GM19240 (cell line): Measurements from ENCODE around the gene BRF1.
"Not testable (repeated sequence)": the region's sequence is repeated elsewhere in the genome, so short reads cannot be mapped to it uniquely, and the experiment has no call there.

Source experiments
- DNase-seq: peaks from one replicate; pipeline ENCODE4 v3.0.0; 2011; ENCODE audit warnings: low spot score; ENCODE audit not compliant: insufficient read length

The BRF1 gene

DNA sequence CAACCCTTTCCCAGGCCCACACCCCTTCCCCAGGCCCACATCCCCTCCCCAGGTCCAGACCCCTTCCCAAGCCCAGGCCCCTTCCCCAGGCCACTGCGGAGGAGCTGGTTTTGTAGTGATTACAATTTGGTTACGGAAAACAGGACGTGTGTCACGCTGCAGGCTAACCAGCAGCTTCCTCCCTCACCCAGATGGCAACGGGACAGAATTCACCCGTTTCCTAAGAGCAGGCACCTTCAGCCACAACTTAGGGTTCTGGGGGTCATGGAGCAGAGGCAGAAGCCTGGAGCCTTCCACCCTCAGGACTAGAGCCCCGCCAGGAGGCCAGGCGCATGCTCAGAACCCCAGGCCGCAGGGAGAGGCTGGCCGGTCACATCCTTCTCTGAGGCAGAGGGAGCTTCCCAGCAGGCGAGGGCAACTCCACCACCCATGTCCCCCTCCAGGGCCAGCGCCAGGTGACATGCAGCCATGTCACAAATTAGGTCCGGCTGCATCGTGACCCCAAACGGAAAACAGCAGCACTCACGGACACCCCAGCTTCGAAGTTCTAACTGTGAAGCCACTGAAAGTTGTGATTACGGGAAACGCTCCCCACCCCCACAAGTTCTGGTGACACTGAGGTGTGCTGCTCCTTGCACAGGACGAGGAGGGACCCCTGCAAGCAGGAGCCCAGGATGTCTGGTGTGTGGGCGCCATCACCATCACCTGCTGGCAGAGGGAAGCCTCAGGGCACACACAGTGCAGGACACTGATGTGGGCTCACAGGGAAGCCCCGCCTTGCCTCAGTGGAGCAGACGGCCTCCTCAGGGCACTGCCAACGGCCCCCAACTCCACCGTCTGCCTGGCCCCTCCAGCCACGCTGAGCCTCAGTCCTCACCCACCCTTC is 7.7 kb downstream of the BRF1 start:
- DNase-seq: no peak

DNA sequence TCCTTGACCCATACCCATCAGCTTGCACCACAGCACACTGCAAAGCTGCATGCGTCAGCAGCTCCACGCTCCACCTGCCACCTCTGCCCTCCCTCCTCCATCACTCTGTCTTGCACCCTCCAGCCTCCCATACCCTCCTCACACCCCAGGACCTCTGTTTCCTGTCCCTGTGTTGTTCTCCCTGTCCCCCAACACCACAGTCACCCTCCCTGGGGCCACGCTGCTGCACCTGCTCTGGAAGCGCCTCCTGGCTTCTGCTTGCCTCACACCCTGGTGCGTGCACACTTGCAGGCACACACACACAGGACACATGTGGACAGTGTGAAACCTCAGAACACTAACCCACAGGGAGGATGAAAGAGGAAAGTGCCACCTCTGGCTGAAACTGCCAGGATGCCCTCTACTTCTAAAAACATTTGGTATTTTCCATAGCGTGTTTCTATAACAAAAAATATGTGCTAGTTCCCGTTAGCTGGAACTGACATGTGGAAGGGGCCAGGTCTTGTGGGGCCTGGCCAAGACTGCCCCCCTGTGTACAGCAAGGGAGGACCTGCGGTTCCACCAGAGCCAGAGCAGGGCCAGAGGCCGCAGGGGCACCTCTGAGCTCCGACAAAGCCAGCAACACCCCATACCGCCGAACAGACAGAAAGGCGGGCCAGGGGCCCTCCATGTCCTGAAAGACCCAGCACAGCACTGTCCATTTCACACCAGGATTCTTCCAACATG is 10.0 kb downstream of the BRF1 start:
- no peak for DNase-seq

DNA sequence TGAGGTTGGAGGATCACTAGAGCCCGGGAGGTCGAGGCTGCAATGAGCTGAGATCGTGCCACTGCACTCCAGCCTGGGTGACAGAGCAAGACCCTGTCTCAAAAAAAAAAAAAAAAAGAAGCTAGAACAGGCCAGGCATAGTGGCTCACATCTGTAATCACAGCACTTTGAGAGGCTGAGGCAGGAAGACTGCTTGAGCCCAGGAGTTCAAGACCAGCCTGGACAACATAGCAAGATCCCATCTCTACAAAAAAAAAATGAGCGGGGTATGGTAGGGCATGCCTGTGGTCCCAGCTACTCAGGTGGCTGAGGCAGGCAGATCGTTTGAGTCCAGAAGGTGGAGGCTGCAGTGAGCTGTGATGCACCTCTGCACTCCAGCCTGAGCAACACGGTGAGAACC is 11.9 kb downstream of the BRF1 start:
- not testable (repeated sequence) for DNase-seq

DNA sequence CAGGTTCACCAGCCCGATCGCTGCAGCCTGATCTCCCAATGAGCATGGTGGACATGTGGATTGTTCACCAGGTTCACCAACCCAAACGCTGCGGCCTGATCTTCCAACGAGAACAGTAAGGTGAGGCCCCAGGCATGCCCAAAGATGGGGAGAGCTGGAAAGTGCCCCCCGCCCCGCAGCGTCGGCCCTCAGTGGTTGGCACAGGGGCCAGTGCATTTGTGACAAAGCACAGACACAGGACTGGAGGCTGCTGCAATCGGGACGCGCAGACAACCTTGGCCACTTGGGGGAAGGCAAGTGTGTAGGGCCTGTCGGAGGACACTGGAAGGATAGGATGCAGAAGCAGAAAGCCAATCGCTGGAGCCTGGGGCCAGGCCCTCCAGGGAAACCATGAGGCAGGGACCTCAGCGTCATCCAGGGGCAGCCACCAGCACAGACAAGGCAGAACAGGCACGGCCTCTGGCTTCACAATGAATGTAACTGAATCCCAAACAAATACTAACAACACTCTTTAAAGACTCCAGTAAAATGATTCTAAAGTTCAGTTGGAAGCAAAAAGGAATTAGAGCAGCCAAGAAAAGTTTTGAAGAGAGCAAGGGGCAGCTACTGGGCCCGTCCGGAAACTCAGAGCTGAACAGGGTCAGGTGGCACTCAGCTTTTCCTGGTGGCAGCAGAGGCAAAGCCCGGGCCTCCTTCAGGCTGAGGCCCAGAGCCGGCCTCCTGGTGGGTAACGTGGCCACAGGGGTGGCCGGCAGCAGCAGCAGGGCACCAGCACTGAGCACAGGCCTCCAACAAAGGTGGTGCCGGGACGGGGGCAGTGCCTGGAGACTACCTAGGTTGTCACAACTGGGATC is 13.3 kb downstream of the BRF1 start:
- no peak for DNase-seq

DNA sequence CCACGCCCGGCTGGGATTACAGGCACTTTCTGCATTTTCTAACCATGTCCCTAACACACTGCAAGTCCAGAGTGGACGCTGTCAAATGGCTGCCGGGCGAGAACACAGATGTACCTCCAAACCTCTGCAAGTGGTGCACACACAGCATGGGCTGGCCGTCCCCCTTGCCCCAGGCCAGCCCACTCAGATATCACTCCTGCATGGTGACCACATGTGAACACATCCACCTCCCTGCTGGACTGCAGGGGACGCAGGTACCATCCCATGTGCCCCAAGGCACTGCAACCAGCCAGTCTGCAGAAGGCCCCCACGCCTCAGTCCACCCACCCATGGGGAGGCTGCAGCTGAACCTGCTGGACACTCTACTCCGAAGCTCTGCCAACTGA is 14.0 kb downstream of the BRF1 start:
- no peak for DNase-seq

DNA sequence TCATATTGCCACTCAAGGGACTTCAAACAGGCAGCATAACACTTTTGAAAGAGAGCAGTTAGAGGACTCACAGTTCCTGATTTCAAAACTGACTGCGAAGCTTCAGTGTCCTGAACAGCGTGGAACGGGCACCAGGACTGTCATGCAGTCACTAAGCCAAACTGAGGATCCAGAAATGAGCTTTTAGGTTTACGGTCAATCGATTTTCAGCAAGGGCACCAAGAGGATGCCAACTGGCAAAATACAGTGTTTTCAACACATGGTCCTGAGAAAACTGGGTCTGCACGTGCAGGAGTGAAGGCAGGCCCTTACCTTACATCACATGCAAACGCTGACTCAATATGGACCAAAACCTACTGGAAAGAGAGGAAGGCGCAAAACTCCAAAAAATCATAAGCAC is 15.6 kb downstream of the BRF1 start:
- DNase-seq: no peak

DNA sequence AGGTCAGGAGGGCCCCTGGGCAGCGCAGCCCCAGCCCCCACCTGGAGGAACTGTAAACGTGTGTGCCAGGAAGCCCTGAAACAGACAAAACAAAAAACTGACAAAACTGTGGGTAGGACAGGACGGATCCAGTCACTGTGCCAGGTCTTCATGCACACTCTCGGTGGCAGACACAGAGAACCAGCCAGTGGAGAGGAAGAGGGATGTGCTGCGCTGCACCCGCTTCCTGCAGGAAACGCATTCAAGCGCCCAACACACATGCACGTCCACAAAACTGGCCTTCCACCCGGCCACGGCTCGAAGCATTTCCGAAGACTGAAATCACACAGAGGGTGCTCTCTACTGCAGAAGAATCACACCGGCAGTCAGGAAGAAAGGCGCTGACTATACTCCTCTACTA is 16.9 kb downstream of the BRF1 start:
- no peak for DNase-seq

DNA sequence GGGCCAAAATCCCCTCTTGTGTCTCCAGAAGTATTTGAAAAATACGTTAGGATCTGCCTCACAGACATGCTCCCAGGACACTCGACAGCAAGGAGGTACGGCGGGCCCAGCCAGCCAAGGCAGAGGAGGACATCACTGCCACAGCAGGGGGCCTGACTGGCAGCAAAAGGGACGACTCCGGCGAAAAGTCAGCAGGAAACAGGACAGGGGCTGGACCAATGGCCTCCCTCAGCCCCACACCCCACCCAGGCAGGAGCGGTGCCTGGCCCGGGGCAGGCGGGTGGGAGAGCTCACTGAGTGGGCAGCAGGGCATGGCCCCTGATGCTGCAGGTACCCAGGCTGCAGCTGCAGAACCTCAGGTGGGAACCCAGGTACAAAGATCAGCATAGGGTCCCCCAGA is 17.8 kb downstream of the BRF1 start:
- DNase-seq: no peak

DNA sequence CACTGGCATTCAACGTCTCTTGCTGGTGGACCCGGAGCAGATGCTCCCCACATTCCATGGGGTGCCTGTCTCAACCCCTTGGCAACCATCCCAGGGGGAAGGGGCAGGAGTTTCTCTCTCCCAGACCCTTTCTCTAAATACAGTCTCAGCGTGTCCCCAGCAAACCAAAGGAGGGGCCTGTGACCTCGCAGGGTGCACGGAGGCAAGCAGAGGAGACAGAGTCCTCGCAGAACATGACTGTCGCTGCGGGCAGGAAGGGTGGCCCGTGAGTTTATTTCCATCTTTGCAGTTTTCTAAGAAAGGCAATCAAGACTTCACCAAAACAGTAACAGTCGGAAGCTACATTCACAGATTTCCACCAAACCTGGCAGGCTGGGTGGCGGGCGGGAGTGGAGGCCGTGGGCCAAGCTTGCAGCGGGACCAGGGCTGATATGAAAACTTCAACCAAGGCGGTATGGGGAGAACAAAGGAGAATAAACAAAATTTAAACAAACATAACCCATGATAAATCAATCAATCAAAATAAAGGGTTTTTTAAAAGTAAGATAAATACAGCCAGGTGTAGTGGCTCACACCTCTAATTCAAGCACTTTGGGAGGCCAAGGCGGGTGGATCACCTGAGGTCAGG is 18.6 kb downstream of the BRF1 start:
- DNase-seq: no peak

DNA sequence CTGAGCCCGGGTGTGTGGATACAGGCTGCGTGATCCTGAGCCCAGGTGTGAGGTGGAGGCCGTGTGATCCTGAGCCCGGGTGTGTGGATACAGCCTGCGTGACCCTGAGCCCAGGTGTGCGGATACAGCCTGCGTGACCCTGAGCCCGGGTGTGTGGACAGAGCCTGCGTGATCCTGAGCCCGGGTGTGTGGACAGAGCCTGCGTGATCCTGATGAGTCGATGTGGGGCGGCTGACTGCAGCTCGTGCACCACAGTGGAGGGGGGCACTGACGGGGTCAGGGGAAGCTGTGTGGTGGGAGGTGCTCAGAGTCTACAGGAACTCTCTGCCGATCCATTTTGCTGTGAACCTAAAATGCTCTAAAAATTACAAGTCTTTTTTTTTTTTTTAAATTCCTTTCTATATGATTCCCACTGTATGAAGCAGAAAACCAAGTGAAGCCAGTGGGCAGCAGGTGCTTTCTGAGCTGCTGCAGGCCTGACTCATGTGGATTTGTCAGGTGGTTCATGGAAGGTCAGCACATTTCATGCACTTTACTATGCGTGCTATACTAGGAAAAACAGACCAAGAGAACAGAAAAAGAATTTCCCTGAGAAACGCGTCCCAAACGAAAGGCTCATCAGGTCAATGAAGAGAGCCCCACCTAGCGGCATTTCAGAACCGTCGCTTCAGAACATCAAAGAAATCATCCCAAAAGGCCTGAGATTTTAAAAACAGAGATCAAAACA is 19.3 kb downstream of the BRF1 start:
- DNase-seq: no peak

DNA sequence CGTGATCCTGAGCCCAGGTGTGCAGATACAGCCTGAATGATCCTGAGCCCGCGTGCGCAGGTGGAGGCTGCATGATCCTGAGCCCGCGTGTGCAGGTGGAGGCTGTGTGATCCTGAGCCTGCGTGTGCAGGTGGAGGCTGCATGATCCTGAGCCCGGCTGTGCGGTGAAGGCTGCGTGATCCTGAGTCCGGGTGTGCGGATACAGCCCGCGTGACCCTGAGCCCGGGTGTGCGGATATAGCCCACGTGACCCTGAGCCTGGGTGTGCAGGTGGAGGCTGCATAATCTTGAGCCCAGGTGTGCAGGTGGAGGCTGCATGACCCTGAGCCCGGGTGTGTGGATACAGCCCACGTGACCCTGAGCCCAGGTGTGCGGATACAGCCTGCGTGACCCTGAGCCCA is 20.3 kb downstream of the BRF1 start:
- DNase-seq: no peak

DNA sequence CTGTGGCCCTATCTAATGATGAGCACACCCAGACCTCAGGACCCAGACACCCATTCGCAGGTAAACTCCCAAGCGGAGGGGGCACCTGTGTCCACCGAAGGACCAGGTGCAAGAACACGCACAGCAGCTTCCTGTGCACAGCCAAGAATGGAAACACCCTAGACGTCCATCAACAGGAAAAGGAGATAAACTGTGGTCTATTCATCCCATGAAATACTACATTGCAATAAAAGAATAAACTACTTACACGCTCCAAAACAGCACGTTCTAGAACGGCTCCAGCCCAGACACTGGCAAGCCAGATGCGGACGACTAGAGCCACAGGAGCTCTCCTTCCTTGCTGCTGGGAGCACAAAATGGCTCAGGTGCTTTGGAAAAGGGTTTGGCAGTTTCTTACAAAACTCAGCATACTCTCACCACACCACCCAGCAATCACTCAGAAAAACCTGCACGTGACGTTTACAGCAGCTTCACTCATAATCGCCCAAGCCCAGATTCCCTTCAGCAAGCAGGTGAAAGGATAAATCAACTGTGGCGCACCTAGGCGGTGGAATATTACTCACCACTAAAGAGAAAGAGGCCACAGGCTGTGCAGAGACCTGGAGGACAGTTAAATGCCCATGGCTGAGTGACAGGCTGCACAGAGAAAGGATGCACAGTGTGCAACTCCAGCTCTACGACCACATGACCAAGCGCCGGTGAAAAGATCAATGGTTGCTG is 21.0 kb downstream of the BRF1 start:
- no peak for DNase-seq

DNA sequence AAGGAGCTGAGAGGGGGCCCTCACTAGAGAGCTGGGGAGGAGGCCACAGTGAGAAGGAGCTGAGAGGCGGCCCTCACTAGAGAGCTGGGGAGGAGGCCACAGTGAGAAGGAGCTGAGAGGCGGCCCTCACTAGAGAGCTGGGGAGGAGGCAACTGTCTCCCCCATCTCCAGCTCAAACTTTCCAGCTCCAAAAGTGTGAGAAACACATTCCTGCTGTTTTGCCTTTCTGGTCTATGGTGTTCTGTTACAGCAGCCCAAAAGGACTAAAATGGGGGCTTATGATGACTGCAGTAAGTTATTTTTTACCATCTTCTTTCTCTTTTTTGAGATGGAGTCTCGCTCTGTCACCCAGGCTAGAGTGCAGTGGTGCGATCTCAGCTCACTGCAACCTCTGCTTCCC is 23.4 kb downstream of the BRF1 start:
- not testable (repeated sequence) for DNase-seq

DNA sequence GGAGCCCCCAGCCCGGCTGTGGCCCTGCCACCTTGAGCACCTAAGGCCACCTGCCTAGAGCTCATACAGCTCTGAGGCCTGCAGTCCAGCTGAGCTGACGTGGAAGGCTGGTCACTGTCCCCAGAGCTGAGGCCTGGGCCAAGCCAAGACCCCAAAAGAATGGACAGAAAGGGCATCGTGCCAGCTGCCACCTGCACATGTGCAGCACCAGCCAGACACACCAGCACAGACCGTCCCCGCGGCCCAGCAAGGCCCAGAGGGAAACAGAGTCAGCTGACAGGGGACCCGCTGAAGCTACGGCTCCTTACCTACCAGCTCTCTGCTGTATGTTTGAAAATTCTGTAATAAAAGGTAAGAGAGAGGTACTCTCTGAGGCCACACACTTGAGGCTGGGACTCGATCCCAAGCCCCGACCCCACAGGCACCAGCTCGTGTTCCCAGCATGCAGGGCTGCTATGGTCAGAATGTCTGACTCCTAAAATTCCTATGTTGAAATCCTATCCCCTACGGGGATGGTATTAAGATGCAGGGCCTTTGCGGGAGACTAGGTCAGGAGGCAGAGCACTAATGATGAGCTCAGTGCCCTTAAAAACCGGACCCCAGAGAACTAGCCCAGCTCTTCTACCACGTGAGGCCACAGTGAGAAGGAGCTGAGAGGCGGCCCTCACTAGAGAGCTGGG is 25.4 kb downstream of the BRF1 start:
- no peak for DNase-seq

DNA sequence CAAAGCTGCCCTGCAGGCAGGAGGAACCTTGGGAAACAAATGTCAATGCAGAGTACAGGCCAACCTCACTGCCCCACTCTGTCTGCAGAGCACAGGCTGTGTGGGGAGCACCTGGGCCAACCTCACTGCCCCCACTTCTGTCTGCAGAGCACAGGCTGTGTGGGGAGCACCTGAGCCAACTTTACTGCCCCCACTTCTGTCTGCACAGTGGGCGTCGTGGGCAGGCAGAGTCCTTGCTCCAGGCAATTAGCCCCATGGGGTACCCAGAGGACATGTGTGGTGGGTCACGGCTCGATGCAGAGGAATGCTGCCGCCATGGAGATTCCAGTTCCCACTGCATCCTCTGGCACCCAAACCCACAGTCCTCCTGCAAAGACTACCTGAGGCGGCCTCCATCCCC is 26.2 kb downstream of the BRF1 start:
- DNase-seq: no peak

DNA sequence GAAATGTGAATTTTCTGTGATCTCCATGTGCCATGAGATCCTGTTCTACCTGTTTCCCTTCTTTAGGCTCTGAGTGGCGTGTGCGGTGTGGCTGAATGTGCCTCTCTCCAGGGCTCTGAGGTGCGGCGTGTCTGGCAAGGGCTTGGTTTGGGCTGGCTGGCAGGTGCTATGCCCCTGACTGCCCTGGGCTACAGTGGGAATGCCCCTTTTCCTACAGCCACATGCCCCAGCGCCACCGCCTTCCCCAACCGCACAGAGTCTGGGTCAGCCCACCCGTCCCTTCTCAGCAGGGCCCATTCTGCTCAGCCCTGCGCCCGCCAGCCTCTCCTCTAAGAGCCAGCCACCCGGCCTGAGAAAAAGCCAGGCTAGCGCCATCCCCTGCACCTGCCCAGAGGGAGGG is 27.7 kb downstream of the BRF1 start:
- no peak for DNase-seq

DNA sequence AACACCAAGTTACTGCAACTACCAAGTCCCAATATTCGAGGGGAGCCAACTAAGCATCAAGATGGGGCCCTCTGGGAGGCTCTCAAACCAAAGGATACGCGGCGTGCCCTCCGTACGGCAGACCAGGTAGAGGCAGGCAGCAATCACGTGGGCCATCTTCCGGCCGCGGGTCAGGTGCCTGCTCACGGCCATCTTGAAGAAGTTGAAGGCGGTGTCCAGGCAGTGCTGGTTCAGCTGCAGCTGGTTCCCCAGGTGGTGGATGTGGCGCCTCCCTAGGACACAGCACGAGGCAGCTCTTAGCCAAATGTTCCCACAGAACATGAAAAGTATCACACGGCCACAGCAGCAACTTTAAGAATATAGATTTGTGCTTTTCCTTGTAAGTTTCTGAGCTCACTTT is 28.2 kb downstream of the BRF1 start:
- DNase-seq: no peak

DNA sequence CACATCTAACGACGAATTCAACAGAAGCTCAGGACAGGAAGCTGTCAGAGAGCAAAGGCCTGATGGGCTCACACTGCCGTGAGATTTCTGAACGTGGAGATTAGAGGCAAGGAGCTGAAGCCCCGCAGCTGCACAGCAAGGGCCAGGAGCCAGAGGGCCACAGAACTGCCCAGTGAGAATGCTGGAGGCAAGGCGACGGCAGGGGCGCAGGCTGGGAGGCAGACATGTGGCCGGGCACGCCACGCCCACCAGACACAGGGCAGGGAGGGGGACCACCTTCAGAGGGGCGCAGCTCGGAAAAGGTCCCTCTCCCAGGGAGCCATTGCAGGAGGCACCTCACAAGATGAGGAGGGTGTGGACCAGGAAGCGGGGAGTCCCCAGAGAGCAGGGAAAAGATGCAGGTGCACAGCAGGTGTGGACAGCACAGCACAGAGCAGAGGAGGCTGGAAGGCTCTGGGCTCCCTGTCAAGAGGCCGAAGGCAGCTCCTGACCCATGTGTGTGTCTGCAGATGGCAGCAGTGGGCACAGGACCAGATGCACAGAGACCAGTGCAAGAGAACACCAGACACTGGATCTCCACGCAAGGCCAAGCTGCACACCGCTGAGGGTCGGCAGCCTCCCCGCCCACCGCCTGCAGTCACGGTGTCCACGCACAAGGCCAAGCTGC is 29.4 kb downstream of the BRF1 start:
- DNase-seq: no peak

DNA sequence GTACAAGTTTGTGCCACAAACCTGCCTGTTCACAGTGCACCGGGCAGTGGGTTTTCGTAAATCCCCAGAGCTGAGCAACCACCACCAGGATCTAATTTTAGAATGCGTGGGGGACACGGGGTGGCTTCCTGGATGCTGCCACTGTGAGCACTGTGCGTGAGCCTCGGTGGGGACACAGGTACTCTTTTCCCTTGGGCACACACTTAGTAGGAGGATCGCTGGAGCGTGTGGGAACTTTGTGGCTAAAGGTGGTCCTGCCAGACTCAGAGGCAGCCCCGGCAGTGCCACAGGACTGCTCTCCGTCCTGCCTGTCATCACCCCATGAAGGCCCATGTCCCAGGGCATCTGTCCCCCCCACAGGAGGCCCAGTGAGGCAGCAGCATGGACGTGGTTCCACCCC is 31.4 kb downstream of the BRF1 start:
- no peak for DNase-seq
